Small intestine (tissue), 7 donors: ENCODE data around the gene LRRC38. TPM values are rescaled to one million over a fixed set of nuclear protein-coding genes. Genes with fewer than 3 reads are reported as not detected.

ENCODE experiments used
- DNase-seq, 2 donors: peaks; one replicate each; pipeline versions ENCODE4 v3.0.0 to v3.0.0-alpha.2; 2013
- FAIRE-seq: peaks from 2 replicates; lab custom pipeline; 2012; peaks lifted over from hg19 to GRCh38; lab: Jason Lieb, UNC
- H3K27ac ChIP-seq, 3 donors: one replicate each; pipeline ENCODE4 v1.5.1; 2013; ENCODE audit warnings: low read length in 2 of 3, mild to moderate bottlenecking in 2 of 3, control low read depth in 1 of 3, inconsistent platforms in 1 of 3, low read depth in 1 of 3, moderate library complexity in 1 of 3
- H3K27me3 ChIP-seq, 3 donors: one replicate each; pipeline ENCODE4 v1.6.1; 2013; ENCODE audit warnings: low read length in 3 of 3, inconsistent platforms in 1 of 3; ENCODE audit not compliant: control insufficient read depth in 3 of 3, insufficient read depth in 3 of 3
- H3K36me3 ChIP-seq, 3 donors: one replicate each; pipeline ENCODE4 v1.6.1; 2013; ENCODE audit warnings: low read length in 3 of 3, inconsistent platforms in 1 of 3, low read depth in 1 of 3, mild to moderate bottlenecking in 1 of 3, moderate library complexity in 1 of 3; ENCODE audit not compliant: control insufficient read depth in 3 of 3, insufficient read depth in 2 of 3
- H3K4me1 ChIP-seq, 3 donors: one replicate each; pipeline ENCODE4 v1.6.1; 2013; ENCODE audit warnings: low read length in 2 of 3, inconsistent platforms in 1 of 3, low read depth in 1 of 3, mild to moderate bottlenecking in 1 of 3, moderate library complexity in 1 of 3; ENCODE audit not compliant: control insufficient read depth in 3 of 3, insufficient read depth in 2 of 3
- H3K4me3 ChIP-seq, 3 donors: one replicate each; pipeline ENCODE4 v1.5.1; 2013; ENCODE audit warnings: low read length in 3 of 3, control low read depth in 1 of 3, inconsistent platforms in 1 of 3, low read depth in 1 of 3, mild to moderate bottlenecking in 1 of 3, moderate library complexity in 1 of 3
- H3K9me3 ChIP-seq, 2 donors: one replicate each; pipeline ENCODE4 v1.6.1; 2013; ENCODE audit warnings: low read depth in 1 of 2, low read length in 1 of 2; ENCODE audit not compliant: control insufficient read depth in 2 of 2, insufficient read depth in 1 of 2
- WGBS, 3 donors: extraction: QIAGEN DNeasy Blood & Tissue Kit; methylation state at CpG; one replicate each; pipeline ENCODE4 v1.1.7; 2013; 5-methylcytosine and 5-hydroxymethylcytosine counted together
- polyA plus RNA-seq, 4 donors: library from polyadenylated mRNA; stranded (reverse) in 3 of 4; unstranded in 1 of 4; fragments of 200-250 nt in 3 of 4; fragments of 120-200 nt in 1 of 4; gene quantifications; one replicate each; pipeline versions ENCODE4 v1.2.1 to v1.2.3, GENCODE V29; 2013
- donor health status: healthy with polysubstance abuse.
- donor health status: control.
- donor health status: control.
- donor health status: Bipolar disorder and iron deficiency.
- donor health status: healthy.

LRRC38 gene
- polyA plus RNA-seq, 4 donors, result 0.09 to 0.37 TPM; not detected in 2

GRCh38 chr1:13513063-13513894 is 524 bp downstream of the LRRC38 start:
- WGBS, 3 donors, result 2 to 8% (median 7%) methylated on average over 65 to 98 of the region's 98 CpGs
- H3K36me3 ChIP-seq, result no peaks in the 10 kb centered on the region
- no peaks in the 10 kb centered on the region for H3K4me1 ChIP-seq
- H3K27me3 ChIP-seq, result peaks cover 6 to 44% (median 20%) of the 10 kb centered on the region in 3 donors
- no peak for FAIRE-seq
- no peak overlapping the region for H3K27ac ChIP-seq
- H3K4me3 ChIP-seq, result no peak overlapping the region
- H3K9me3 ChIP-seq, result no peaks in the 10 kb centered on the region
- no peak for DNase-seq

- FAIRE-seq, result no peak
- 8 to 16% (median 11%) methylated on average over 10 of the region's 10 CpGs for WGBS, 3 donors
- peaks cover 6 to 38% (median 20%) of the 10 kb centered on the region in 3 donors for H3K27me3 ChIP-seq
These were observed 1.3 kb downstream of the LRRC38 start for GRCh38 chr1:13512472-13512871.

GRCh38 chr1:13510499-13510898 is 3.3 kb downstream of the LRRC38 start:
- Histone ChIP-seq H3K9me3 (no peaks in the 10 kb centered on the region), H3K27me3 (peaks cover 6 to 32% (median 16%) of the 10 kb centered on the region in 3 donors), H3K36me3 (no peaks in the 10 kb centered on the region), H3K27ac (no peak overlapping the region), H3K4me1 (no peaks in the 10 kb centered on the region), H3K4me3 (no peak overlapping the region)
- 58 to 71% (median 60%) methylated on average over 6 of the region's 6 CpGs for WGBS, 3 donors
- no peak for DNase-seq
- no peak for FAIRE-seq

More at GRCh38 chr1:13512472-13512871, 1.3 kb downstream of the LRRC38 start:
- no peaks in the 10 kb centered on the region for H3K4me1 ChIP-seq
- no peak overlapping the region for H3K4me3 ChIP-seq
- no peaks in the 10 kb centered on the region for H3K36me3 ChIP-seq
- no peaks in the 10 kb centered on the region for H3K9me3 ChIP-seq
- no peak overlapping the region for H3K27ac ChIP-seq
- no peak for DNase-seq

GRCh38 chr1:13507075-13507474 is 6.7 kb downstream of the LRRC38 start:
- DNase-seq (no peak), FAIRE-seq (no peak)
- Histone ChIP-seq H3K27ac (no peak overlapping the region), H3K27me3 (peaks cover 0 to 10% (median 3%) of the 10 kb centered on the region in 3 donors), H3K4me3 (no peak overlapping the region), H3K36me3 (no peaks in the 10 kb centered on the region), H3K4me1 (no peaks in the 10 kb centered on the region), H3K9me3 (no peaks in the 10 kb centered on the region)
- WGBS, 3 donors, result 46 to 77% (median 50%) methylated on average over 4 of the region's 4 CpGs

GRCh38 chr1:13505020-13505419 is 8.8 kb downstream of the LRRC38 start:
- DNase-seq, result no peak
- no peak for FAIRE-seq
- Histone ChIP-seq H3K36me3 (no peaks in the 10 kb centered on the region), H3K27me3 (peaks cover 0 to 3% (median 0%) of the 10 kb centered on the region in 3 donors), H3K27ac (no peak overlapping the region), H3K9me3 (no peaks in the 10 kb centered on the region), H3K4me1 (no peaks in the 10 kb centered on the region), H3K4me3 (no peak overlapping the region)
- 12 to 32% (median 19%) methylated on average over 8 of the region's 8 CpGs for WGBS, 3 donors

- WGBS, 3 donors, result 90 to 91% (median 91%) methylated on average over 10 of the region's 10 CpGs
- no peak for FAIRE-seq
- no peak overlapping the region for H3K4me3 ChIP-seq
These were observed 13.0 kb downstream of the LRRC38 start for GRCh38 chr1:13500806-13501205.

GRCh38 chr1:13499422-13499821 is 14.4 kb downstream of the LRRC38 start:
- WGBS, 3 donors, result 75 to 86% (median 84%) methylated on average over 5 of the region's 5 CpGs
- no peaks in the 10 kb centered on the region for H3K27me3 ChIP-seq
- no peak for FAIRE-seq
- no peak overlapping the region for H3K27ac ChIP-seq
- H3K36me3 ChIP-seq, result no peaks in the 10 kb centered on the region
- H3K4me3 ChIP-seq, result no peak overlapping the region
- no peak for DNase-seq
- no peaks in the 10 kb centered on the region for H3K4me1 ChIP-seq
- no peaks in the 10 kb centered on the region for H3K9me3 ChIP-seq

More at GRCh38 chr1:13500806-13501205, 13.0 kb downstream of the LRRC38 start:
- Histone ChIP-seq H3K4me1 (no peaks in the 10 kb centered on the region), H3K9me3 (no peaks in the 10 kb centered on the region), H3K27me3 (peaks cover 0 to 3% (median 0%) of the 10 kb centered on the region in 3 donors), H3K36me3 (no peaks in the 10 kb centered on the region), H3K27ac (no peak overlapping the region)
- no peak for DNase-seq

GRCh38 chr1:13498553-13498952 is 15.2 kb downstream of the LRRC38 start:
- DNase-seq (no peak), FAIRE-seq (no peak)
- no peak overlapping the region for H3K4me3 ChIP-seq
- H3K4me1 ChIP-seq, result no peaks in the 10 kb centered on the region
- H3K27ac ChIP-seq, result no peak overlapping the region
- H3K27me3 ChIP-seq, result no peaks in the 10 kb centered on the region
- WGBS, 3 donors, result 53 to 72% (median 59%) methylated on average over 7 of the region's 7 CpGs
- H3K36me3 ChIP-seq, result no peaks in the 10 kb centered on the region
- H3K9me3 ChIP-seq, result no peaks in the 10 kb centered on the region
